K562 (cell line): ENCODE results near the gene AGK. TPM values are rescaled to one million over a fixed set of nuclear protein-coding genes. Genes with fewer than 3 reads are reported as not detected.

Source experiments
- COPS2 ChIP-seq: fragments of 450-650 bp; conservative IDR thresholded peaks from 2 replicates; pipeline ENCODE4 v1.6.1; 2016; ENCODE audit warnings: mild to moderate bottlenecking, moderate library complexity
- ELF4 ChIP-seq: fragments of 450-650 bp; formaldehyde crosslinking; IDR thresholded peaks from 2 replicates; pipeline ENCODE4 v1.4.0; 2022; ENCODE audit warnings: missing genetic modification characterization
- ELK1 ChIP-seq: sonication (generic); formaldehyde crosslinking; IDR thresholded peaks from 2 replicates; pipeline ENCODE4 v1.8.1; 2022; ENCODE audit warnings: missing genetic modification reagents
- EWSR1 ChIP-seq: fragments of 450-650 bp; IDR thresholded peaks from 2 replicates; pipeline ENCODE4 v1.6.1; 2018; ENCODE audit warnings: borderline replicate concordance, mild to moderate bottlenecking, low read depth, moderate library complexity; ENCODE audit not compliant: partially characterized antibody
- MECOM ChIP-seq: fragments of 250-450 bp; sonication (Bioruptor Pico); IDR thresholded peaks from 2 replicates; pipeline ENCODE4 v1.8.0; 2022; ENCODE audit warnings: inconsistent platforms
- PTBP1 ChIP-seq: fragments of 200-400 bp; formaldehyde crosslinking; IDR thresholded peaks from 2 replicates; pipeline ENCODE4 v1.6.1; 2017; ENCODE audit warnings: low read depth, low read length
- TARDBP ChIP-seq: fragments of 450-650 bp; IDR thresholded peaks from 2 replicates; pipeline ENCODE4 v1.6.1; 2016
- ZNF518B ChIP-seq: fragments of 250-450 bp; sonication (Bioruptor Pico); IDR thresholded peaks from 2 replicates; pipeline ENCODE4 v1.5.0; 2021; ENCODE audit warnings: mild to moderate bottlenecking, moderate library complexity
- polyA plus RNA-seq, 8 experiments: library from polyadenylated mRNA; depleted of rRNA in 4 of 8; stranded (reverse) in 5 of 8; unstranded in 3 of 8; fragments of >200 nt; fragmentation: Nextera tagmentation in 2 of 8; fragmentation: Illumina TruSeq in 1 of 8; extraction: Ambion mirVana in 2 of 8; extraction: Trizol in 1 of 8; gene quantifications; 2 replicates each; pipeline versions ENCODE4 v1.2.1 to v1.2.3, GENCODE V29; 2011 to 2014; ENCODE audit warnings: inconsistent platforms in 1 of 8, missing spikeins in 1 of 8
- total RNA-seq, 7 experiments: library from RNA; depleted of rRNA in 6 of 7; stranded (reverse); fragments of >200 nt in 6 of 7; fragmentation: Illumina TruSeq in 2 of 7; extraction: Trizol in 2 of 7; gene quantifications; 2 replicates each; pipeline versions ENCODE4 v1.2.1 to v1.2.3, GENCODE V29; 2011 to 2021; ENCODE audit warnings: low replicate concordance in 1 of 7
- TF ChIP-seq, protein P1 (sequence below), 2 experiments: fragments of 450-650 bp in 1 of 2; IDR thresholded peaks; 2 replicates each; pipeline ENCODE4 v1.6.1; 2011 to 2017; ENCODE audit warnings: low read depth in 2 of 2, antibody characterized with exemption in 1 of 2, borderline replicate concordance in 1 of 2, low read length in 1 of 2, mild to moderate bottlenecking in 1 of 2, mixed read lengths in 1 of 2; ENCODE audit not compliant: control insufficient read depth in 1 of 2
- TF ChIP-seq, protein P2 (sequence below), 2 experiments: fragments of 450-650 bp; IDR thresholded peaks; 2 replicates each; pipeline ENCODE4 v1.6.1; 2016; ENCODE audit warnings: mild to moderate bottlenecking in 2 of 2, borderline replicate concordance in 1 of 2, low read depth in 1 of 2, moderate library complexity in 1 of 2

The AGK gene
- total and polyA plus RNA-seq, 9 of the 15 experiments (the other 6 are each of a cell fraction or from before 2014, with no cell fraction given): 50.7 to 128 (median 71.8) TPM

DNA sequence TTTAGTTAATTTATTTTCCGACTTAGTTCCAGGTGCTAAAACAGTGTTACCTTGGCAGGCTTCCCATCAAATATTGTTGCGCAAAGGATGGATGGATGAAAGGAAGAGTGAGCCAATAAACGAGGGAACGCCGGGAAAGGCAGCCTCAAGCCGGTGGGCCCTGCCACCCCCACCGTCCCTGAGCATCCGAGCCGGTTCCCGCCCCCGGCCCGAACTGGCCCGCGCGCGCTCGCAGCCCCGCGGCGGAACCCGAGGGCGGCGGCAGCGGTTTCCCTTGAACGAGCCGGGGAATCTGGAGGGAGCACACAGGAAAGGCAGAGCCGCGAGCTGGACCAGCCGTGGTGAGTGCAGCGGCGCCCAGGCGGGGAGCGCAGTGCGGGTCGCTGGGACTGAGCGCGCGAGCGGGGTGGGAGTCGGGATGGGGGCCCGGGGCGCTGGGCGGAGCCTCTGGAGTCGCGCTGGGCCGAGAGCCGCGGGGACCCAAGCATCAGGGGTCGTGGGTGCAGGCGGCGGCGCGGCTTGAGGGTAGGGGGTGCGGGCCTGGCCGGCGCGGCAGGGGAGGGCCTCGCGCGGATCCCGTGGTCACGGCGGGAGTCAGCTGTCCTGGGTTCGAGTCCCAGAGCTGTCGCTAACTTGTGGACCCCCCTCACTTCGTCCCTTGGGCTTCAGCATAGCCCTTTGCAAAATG is at the start of gene AGK (continued):
- TF ChIP-seq ELF4 (CRISPR knock-in tag) (no peak), PTBP1 (no peak), TARDBP (0 out of 2 replicates have a peak, but pooled peaks have one; percentile 39), ZNF518B (no peak), COPS2 (no peak), MECOM (CRISPR knock-in tag) (no peak), ELK1 (CRISPR knock-in tag) (0 out of 2 replicates have a peak, but pooled peaks have one; percentile 23), EWSR1 (no peak)
- TF ChIP-seq, protein P1, sequence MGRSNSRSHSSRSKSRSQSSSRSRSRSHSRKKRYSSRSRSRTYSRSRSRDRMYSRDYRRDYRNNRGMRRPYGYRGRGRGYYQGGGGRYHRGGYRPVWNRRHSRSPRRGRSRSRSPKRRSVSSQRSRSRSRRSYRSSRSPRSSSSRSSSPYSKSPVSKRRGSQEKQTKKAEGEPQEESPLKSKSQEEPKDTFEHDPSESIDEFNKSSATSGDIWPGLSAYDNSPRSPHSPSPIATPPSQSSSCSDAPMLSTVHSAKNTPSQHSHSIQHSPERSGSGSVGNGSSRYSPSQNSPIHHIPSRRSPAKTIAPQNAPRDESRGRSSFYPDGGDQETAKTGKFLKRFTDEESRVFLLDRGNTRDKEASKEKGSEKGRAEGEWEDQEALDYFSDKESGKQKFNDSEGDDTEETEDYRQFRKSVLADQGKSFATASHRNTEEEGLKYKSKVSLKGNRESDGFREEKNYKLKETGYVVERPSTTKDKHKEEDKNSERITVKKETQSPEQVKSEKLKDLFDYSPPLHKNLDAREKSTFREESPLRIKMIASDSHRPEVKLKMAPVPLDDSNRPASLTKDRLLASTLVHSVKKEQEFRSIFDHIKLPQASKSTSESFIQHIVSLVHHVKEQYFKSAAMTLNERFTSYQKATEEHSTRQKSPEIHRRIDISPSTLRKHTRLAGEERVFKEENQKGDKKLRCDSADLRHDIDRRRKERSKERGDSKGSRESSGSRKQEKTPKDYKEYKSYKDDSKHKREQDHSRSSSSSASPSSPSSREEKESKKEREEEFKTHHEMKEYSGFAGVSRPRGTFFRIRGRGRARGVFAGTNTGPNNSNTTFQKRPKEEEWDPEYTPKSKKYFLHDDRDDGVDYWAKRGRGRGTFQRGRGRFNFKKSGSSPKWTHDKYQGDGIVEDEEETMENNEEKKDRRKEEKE (IDR thresholded peaks at IDR 0.05; ENCODE audit: borderline replicate concordance in 1 of 2, control insufficient read depth in 1 of 2, low read depth in 2 of 2, low read length in 1 of 2): peak in 1 of 2 experiments; percentile 95; a peak in 1 of 4 replicates
- TF ChIP-seq, protein P2, sequence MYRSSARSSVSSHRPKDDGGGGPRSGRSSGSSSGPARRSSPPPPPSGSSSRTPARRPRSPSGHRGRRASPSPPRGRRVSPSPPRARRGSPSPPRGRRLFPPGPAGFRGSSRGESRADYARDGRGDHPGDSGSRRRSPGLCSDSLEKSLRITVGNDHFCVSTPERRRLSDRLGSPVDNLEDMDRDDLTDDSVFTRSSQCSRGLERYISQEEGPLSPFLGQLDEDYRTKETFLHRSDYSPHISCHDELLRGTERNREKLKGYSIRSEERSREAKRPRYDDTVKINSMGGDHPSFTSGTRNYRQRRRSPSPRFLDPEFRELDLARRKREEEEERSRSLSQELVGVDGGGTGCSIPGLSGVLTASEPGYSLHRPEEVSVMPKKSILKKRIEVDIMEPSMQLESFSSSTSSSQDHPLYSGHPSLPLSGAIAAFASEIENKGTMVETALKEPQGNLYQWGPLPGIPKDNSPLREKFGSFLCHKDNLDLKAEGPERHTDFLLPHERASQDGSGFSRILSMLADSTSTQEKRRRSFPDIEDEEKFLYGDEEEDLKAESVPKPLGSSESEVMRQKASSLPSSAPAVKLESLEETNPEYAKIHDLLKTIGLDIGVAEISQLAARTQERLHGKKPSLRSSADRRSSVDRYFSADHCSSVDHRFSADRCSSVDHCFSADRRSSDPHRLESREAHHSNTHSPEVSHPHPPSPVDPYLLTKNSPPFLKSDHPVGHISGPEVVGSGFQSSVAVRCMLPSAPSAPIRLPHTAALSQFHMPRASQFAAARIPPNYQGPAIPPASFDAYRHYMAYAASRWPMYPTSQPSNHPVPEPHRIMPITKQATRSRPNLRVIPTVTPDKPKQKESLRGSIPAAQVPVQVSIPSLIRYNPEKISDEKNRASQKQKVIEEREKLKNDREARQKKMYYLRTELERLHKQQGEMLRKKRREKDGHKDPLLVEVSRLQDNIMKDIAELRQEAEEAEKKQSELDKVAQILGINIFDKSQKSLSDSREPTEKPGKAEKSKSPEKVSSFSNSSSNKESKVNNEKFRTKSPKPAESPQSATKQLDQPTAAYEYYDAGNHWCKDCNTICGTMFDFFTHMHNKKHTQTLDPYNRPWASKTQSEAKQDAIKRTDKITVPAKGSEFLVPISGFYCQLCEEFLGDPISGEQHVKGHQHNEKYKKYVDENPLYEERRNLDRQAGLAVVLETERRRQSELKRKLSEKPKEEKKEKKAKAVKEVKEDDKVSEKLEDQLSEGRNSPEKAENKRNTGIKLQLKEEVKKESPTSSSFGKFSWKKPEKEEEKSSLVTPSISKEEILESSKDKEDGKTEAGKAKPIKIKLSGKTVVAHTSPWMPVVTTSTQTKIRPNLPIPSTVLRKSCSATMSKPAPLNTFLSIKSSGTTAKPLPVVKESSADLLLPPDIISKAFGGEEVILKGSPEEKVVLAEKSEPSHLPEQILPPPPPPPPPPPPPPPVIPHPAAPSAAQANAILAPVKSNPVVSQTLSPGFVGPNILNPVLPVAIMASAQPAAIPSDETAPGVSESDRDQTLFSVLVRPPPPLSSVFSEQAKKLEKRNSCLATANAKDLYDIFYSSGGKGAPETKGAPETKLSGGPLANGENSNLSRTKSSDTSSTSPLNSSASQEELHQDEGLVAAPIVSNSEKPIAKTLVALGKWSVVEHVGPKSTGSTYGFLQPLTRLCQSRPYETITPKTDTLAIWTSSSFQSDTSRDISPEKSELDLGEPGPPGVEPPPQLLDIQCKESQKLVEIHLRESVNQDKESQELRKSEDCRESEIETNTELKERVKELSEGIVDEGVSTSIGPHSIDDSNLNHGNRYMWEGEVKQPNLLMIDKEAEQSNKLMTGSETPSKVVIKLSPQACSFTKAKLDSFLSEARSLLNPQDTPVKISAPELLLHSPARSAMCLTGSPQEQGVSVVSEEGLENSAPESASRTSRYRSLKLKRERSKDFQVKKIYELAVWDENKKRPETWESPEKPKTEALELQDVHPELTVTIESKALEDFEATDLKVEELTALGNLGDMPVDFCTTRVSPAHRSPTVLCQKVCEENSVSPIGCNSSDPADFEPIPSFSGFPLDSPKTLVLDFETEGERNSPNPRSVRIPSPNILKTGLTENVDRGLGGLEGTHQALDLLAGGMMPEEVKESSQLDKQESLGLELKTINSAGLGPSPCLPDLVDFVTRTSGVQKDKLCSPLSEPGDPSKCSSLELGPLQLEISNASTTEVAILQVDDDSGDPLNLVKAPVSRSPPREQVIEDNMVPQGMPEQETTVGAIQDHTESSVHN (IDR thresholded peaks at IDR 0.05; ENCODE audit: borderline replicate concordance in 1 of 2, low read depth in 1 of 2): no peak
